HepG2 (cell line): ENCODE measurements around the gene SUSD6. TPM values are rescaled to one million over a fixed set of nuclear protein-coding genes. Genes with fewer than 3 reads are reported as not detected.

Experiments
- ATF7 ChIP-seq, 2 experiments: fragments of 450-650 bp in 1 of 2; sonication (generic) in 1 of 2; formaldehyde crosslinking in 1 of 2; IDR thresholded peaks; 2 replicates each; pipeline versions ENCODE4 v1.4.0 to v1.6.1; 2016 to 2020; ENCODE audit warnings: antibody characterized with exemption in 1 of 2, mild to moderate bottlenecking in 1 of 2, missing genetic modification reagents in 1 of 2
- BATF2 ChIP-seq: sonication (generic); formaldehyde crosslinking; IDR thresholded peaks from 2 replicates; pipeline ENCODE4 v1.8.0; 2022; ENCODE audit warnings: mild to moderate bottlenecking, missing genetic modification reagents, moderate library complexity
- JDP2 ChIP-seq: sonication (generic); formaldehyde crosslinking; IDR thresholded peaks from 2 replicates; pipeline ENCODE4 v1.8.1; 2022; ENCODE audit warnings: missing genetic modification reagents, borderline replicate concordance
- KDM5A ChIP-seq: fragments of 200-600 bp; sonication (generic); IDR thresholded peaks from 2 replicates; pipeline ENCODE4 v1.7.0; 2018; ENCODE audit warnings: antibody characterized with exemption, mild to moderate bottlenecking, low read length, borderline replicate concordance
- NFRKB ChIP-seq: fragments of 450-650 bp; IDR thresholded peaks from 2 replicates; pipeline ENCODE4 v1.6.1; 2017
- SALL1 ChIP-seq: sonication (generic); formaldehyde crosslinking; IDR thresholded peaks from 2 replicates; pipeline ENCODE4 v1.8.0; 2022; ENCODE audit warnings: mild to moderate bottlenecking, missing genetic modification reagents
- SMARCE1 ChIP-seq: fragments of 450-650 bp; IDR thresholded peaks from 2 replicates; pipeline ENCODE4 v1.6.1; 2017; ENCODE audit warnings: borderline replicate concordance
- TAF15 ChIP-seq: fragments of 200-400 bp; formaldehyde crosslinking; IDR thresholded peaks from one replicate; pipeline ENCODE4 v1.6.1; 2018; ENCODE audit warnings: mild to moderate bottlenecking, low read depth, low read length; ENCODE audit not compliant: poor library complexity, severe bottlenecking
- TFDP1 ChIP-seq: IDR thresholded peaks from 2 replicates; pipeline ENCODE4 v1.6.1; 2016; ENCODE audit warnings: missing compliant biosample characterization, missing genetic modification reagents, borderline replicate concordance
- ZHX2 ChIP-seq, 2 experiments: sonication (generic) in 1 of 2; formaldehyde crosslinking in 1 of 2; IDR thresholded peaks; 2 replicates each; pipeline versions ENCODE4 v1.6.1 to v1.9.0; 2014 to 2022; ENCODE audit warnings: antibody characterized with exemption in 1 of 2, borderline replicate concordance in 1 of 2, inconsistent platforms in 1 of 2, low read depth in 1 of 2, missing genetic modification reagents in 1 of 2
- ZNF549 ChIP-seq: sonication (generic); formaldehyde crosslinking; IDR thresholded peaks from 2 replicates; pipeline ENCODE4 v1.5.0; 2020; ENCODE audit warnings: missing genetic modification reagents
- ZNF652 ChIP-seq: IDR thresholded peaks from 2 replicates; pipeline ENCODE4 v1.6.1; 2016; ENCODE audit warnings: low read depth, borderline replicate concordance
- ZNF710 ChIP-seq: sonication (generic); formaldehyde crosslinking; IDR thresholded peaks from 2 replicates; pipeline ENCODE4 v1.5.0; 2020; ENCODE audit warnings: mild to moderate bottlenecking, missing genetic modification reagents, borderline replicate concordance
- ZNF746 ChIP-seq: sonication (generic); formaldehyde crosslinking; IDR thresholded peaks from 2 replicates; pipeline ENCODE4 v1.8.0; 2022; ENCODE audit warnings: mild to moderate bottlenecking, missing genetic modification reagents
- polyA plus RNA-seq, 8 experiments: library from polyadenylated mRNA; depleted of rRNA in 3 of 8; stranded (reverse) in 7 of 8; unstranded in 1 of 8; fragments of >200 nt; fragmentation: Illumina TruSeq in 4 of 8; extraction: Trizol in 4 of 8; gene quantifications; 2 replicates each; pipeline versions ENCODE4 v1.2.1 to v1.2.3, GENCODE V29; 2011 to 2016; ENCODE audit warnings: low read depth in 4 of 8, missing spikeins in 1 of 8, mixed read lengths in 1 of 8; ENCODE audit not compliant: insufficient read depth in 1 of 8
- total RNA-seq, 5 experiments: library from RNA; depleted of rRNA; stranded (reverse); fragments of >200 nt; fragmentation: Illumina TruSeq; extraction: Trizol; gene quantifications; 2 replicates each; pipeline ENCODE4 v1.2.3, GENCODE V29; 2016; ENCODE audit warnings: low read depth in 1 of 5

The SUSD6 gene
- total and polyA plus RNA-seq, 2 of the 13 experiments (the other 11 are each of a cell fraction or from before 2014, with no cell fraction given) = 7.2 to 7.4 TPM

- TF ChIP-seq SMARCE1 = no peak
- TF ChIP-seq ATF7 (IDR thresholded peaks at IDR 0.05) = peak; percentile 36; the same call in 1 of the 2 replicates
- no peak for TF ChIP-seq ATF7 (CRISPR knock-in tag; IDR thresholded peaks at IDR 0.05)
- TF ChIP-seq SALL1 (CRISPR knock-in tag) = 0 out of 2 replicates have a peak, but pooled peaks have one; percentile 38
- TF ChIP-seq JDP2 (CRISPR knock-in tag) = no peak
- TF ChIP-seq ZHX2 (IDR thresholded peaks at IDR 0.05; ENCODE audit: low read depth) = no peak
- no peak for TF ChIP-seq ZHX2 (CRISPR knock-in tag; IDR thresholded peaks at IDR 0.05; ENCODE audit: borderline replicate concordance)
- TF ChIP-seq ZNF549 (CRISPR knock-in tag) = no peak
- no peak for TF ChIP-seq ZNF652 (CRISPR knock-in tag)
- no peak for TF ChIP-seq TAF15
- TF ChIP-seq KDM5A = no peak
- no peak for TF ChIP-seq ZNF746 (CRISPR knock-in tag)
- TF ChIP-seq BATF2 (CRISPR knock-in tag) = no peak
- no peak for TF ChIP-seq NFRKB
- peak; percentile 16; the same call in 1 of the 2 replicates for TF ChIP-seq TFDP1 (CRISPR knock-in tag)
- no peak for TF ChIP-seq ZNF710 (CRISPR knock-in tag)
These were observed 82.7 kb downstream of the SUSD6 start (continued) for GRCh38 chr14:69693801-69694729.
